ENCODE results near the gene RNASEH2A. TPM values are rescaled to one million over a fixed set of nuclear protein-coding genes. Genes with fewer than 3 reads are reported as not detected.

RNASEH2A gene
- total RNA-seq, 1 donor from 2014 or later = 4.5 TPM

- DNase-seq = peak; percentile 79
- ATAC-seq = peak; percentile 26
- intact Hi-C loops (cut with micrococcal nuclease) = no loop called here
Observed at GRCh38 chr19:12779162-12779993, 27.0 kb upstream of the RNASEH2A start.

GRCh38 chr19:12782174-12782423 lies 24.3 kb upstream of the RNASEH2A start:
- intact Hi-C loops (cut with micrococcal nuclease) = no loop called here
- no peak for DNase-seq
- no peak for ATAC-seq

- peak; percentile 71 for ATAC-seq
- intact Hi-C loops (cut with micrococcal nuclease) = no loop called here
- peak; percentile 96 for DNase-seq
Observed at GRCh38 chr19:12782424-12783290, 23.7 kb upstream of the RNASEH2A start.

GRCh38 chr19:12783291-12783848 lies 23.0 kb upstream of the RNASEH2A start:
- intact Hi-C loops (cut with micrococcal nuclease) = no loop called here
- ATAC-seq (no peak), DNase-seq (no peak)

GRCh38 chr19:12783849-12784393 lies 22.5 kb upstream of the RNASEH2A start:
- DNase-seq (peak; percentile 71), ATAC-seq (peak; percentile 7)
- intact Hi-C loops (cut with micrococcal nuclease) = no loop called here

GRCh38 chr19:12784394-12784870 lies 22.0 kb upstream of the RNASEH2A start:
- DNase-seq (no peak), ATAC-seq (no peak)
- intact Hi-C loops (cut with micrococcal nuclease) = no loop called here

GRCh38 chr19:12784871-12785430 lies 21.4 kb upstream of the RNASEH2A start:
- no peak for DNase-seq
- intact Hi-C loops (cut with micrococcal nuclease) = no loop called here

GRCh38 chr19:12785431-12786031 lies 20.9 kb upstream of the RNASEH2A start:
- DNase-seq (no peak), ATAC-seq (no peak)
- intact Hi-C loops (cut with micrococcal nuclease) = no loop called here

More at GRCh38 chr19:12784871-12785430, 21.4 kb upstream of the RNASEH2A start:
- no peak for ATAC-seq

- DNase-seq (peak; percentile 74), ATAC-seq (no peak)
- intact Hi-C loops (cut with micrococcal nuclease) = no loop called here
Observed at GRCh38 chr19:12786141-12786870, 20.1 kb upstream of the RNASEH2A start.

GRCh38 chr19:12786952-12787351 lies 19.4 kb upstream of the RNASEH2A start:
- intact Hi-C loops (cut with micrococcal nuclease) = no loop called here
- ATAC-seq = no peak
- no peak for DNase-seq

GRCh38 chr19:12787458-12787857 lies 18.9 kb upstream of the RNASEH2A start:
- no peak for ATAC-seq
- intact Hi-C loops (cut with micrococcal nuclease) = no loop called here
- no peak for DNase-seq

GRCh38 chr19:12788042-12788681 lies 18.2 kb upstream of the RNASEH2A start:
- intact Hi-C loops (cut with micrococcal nuclease) = no loop called here
- DNase-seq = no peak
- no peak for ATAC-seq

- DNase-seq (peak; percentile 93), ATAC-seq (no peak)
- intact Hi-C loops (cut with micrococcal nuclease) = no loop called here
Observed at GRCh38 chr19:12788682-12789097, 17.7 kb upstream of the RNASEH2A start.

GRCh38 chr19:12789098-12789903 lies 17.1 kb upstream of the RNASEH2A start:
- ATAC-seq (no peak), DNase-seq (no peak)
- intact Hi-C loops (cut with micrococcal nuclease) = no loop called here

- ATAC-seq = peak; percentile 56
- intact Hi-C loops (cut with micrococcal nuclease) = no loop called here
- DNase-seq = peak; percentile 98
Observed at GRCh38 chr19:12789904-12790619, 16.3 kb upstream of the RNASEH2A start.

GRCh38 chr19:12790628-12791344 lies 15.6 kb upstream of the RNASEH2A start:
- intact Hi-C loops (cut with micrococcal nuclease) = no loop called here
- ATAC-seq (no peak), DNase-seq (no peak)
